Renal cortex interstitium (tissue), 11 donors: Measurements from ENCODE around the gene P2RX6. TPM values are rescaled to one million over a fixed set of nuclear protein-coding genes. Genes with fewer than 3 reads are reported as not detected.
"Not testable (repeated sequence)": the region's sequence is repeated elsewhere in the genome, so short reads cannot be mapped to it uniquely, and the experiment has no call there.

Experiments used
- DNase-seq, 11 donors: peaks; one replicate each; pipeline ENCODE4 v3.0.0-alpha.2; 2013; ENCODE audit warnings: low read depth in 9 of 11, low spot score in 4 of 11; ENCODE audit errors: extremely low read depth in 1 of 11
- polyA plus RNA-seq, 3 donors: library from polyadenylated mRNA; unstranded; fragments of 120-200 nt; gene quantifications; one replicate each; pipeline ENCODE4 v1.2.1, GENCODE V29; 2013; ENCODE audit not compliant: insufficient read length in 3 of 3

Gene P2RX6
- polyA plus RNA-seq, 3 donors: 0.78 to 2.7 (median 1.1) TPM

DNA sequence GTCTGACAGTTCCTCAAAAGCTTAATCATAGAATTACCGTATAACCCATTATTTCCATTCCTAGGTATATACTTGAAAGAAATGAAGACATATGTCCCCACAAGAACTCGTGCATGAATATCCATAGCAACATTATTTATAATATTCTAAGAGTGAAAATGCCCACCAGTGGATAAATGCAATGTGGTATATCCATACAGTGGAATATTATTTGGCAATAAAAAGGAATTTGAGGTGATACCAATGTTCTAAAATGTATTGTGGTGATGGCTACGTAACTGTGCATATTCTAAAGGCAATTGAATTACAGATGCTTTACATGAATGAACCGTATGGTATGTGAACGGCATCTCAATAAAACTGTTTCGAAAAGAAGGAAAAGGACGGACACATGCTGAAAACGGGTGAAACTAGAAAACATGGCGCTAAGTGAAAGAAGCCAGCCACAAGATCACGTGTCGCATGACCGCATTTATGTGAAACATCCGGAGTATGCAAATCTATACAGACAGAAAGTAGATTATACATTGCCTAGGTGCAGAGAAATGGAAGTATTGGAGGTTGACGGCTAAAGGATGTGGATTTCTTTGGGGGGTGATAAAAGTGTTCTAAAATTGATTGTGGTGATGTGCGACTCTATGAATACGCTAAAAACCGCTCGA lies 46.8 kb downstream of the P2RX6 start:
- not testable (repeated sequence) for DNase-seq

- not testable (repeated sequence) for DNase-seq
Measured at GRCh38 chr22:21064425-21064824, 49.5 kb downstream of the P2RX6 start.

GRCh38 chr22:21064917-21065864 lies 50.2 kb downstream of the P2RX6 start:
- no peak for DNase-seq

DNA sequence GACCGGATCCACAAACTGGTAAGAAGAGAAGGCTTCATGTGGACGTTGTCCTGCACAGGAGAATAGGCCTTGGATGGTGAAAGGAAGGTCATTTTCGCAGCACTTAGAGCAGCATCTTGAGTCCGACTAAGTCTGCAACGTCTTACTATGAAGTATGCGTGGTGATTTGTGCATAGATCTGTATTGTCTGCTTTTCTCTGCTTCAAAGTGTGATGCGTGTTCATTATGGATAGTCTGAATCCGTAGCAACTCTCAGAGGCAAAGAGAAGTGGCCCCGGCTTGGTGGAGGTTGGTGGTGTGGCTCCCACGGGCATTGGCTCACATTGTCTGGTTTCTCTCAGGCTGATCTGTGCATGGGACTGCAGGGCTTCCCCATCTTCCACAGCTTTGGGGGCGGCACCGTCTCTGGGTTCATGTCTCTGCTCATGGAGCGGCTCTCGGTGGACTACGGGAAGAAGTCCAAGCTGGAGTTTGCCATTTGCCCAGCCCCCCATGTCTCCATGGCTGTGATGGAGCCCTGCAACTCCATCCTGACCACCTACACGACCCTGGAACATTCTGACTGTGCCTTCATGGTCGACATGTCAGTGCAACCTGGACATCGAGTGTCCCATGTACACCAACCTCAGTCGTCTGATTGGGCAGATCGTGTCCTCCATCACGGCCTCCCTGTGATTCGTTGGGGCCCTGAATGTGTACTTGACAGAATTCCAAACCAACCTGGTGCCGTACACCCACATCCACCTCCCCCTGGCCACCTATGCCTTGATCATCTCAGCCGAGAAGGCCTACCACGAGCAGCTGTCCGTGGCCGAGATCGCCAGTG lies 52.3 kb downstream of the P2RX6 start:
- DNase-seq: no peak

GRCh38 chr22:21067901-21068680 lies 53.1 kb downstream of the P2RX6 start:
- DNase-seq: no peak

GRCh38 chr22:21068681-21069276 lies 53.8 kb downstream of the P2RX6 start:
- DNase-seq: no peak

- DNase-seq: no peak
Measured at GRCh38 chr22:21069375-21069774, 54.4 kb downstream of the P2RX6 start.

- DNase-seq: no peak
Measured at GRCh38 chr22:21070690-21071615, 56.0 kb downstream of the P2RX6 start.

- not testable (repeated sequence) for DNase-seq
Measured at GRCh38 chr22:21071796-21072195, 56.8 kb downstream of the P2RX6 start.

- no peak for DNase-seq
Measured at GRCh38 chr22:21073023-21073422, 58.1 kb downstream of the P2RX6 start.

- no peak for DNase-seq
Measured at GRCh38 chr22:21073482-21073881, 58.5 kb downstream of the P2RX6 start.

DNA sequence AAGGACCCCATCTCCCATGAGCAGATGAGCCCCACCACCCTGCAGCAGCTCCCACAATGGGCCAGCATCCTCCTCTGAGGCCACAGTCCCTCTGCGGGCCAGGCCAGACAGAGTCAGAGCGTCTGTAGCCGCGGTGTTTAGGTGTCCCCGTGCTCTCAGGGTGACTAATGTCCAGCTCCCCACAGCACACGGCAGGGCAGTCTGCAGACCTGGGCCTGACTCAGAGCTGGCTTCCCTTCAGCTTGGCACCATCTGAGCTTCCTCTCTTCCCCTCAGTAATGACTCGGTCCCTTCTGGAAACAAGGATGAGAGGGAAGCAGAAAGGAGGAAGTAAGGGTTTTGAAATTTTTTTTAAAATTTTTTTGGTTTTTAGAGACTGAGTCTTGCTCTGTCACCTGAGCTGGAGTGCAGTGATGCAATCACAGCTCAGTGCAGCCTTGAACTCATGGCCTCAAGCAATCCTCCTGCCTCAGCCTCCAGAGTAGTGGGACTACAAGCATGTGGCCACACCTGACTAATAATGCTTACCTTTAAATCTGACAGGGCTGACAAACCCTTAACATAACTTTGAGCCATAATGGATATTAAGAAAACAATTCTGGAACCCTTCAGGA lies 59.2 kb downstream of the P2RX6 start:
- DNase-seq: no peak

DNA sequence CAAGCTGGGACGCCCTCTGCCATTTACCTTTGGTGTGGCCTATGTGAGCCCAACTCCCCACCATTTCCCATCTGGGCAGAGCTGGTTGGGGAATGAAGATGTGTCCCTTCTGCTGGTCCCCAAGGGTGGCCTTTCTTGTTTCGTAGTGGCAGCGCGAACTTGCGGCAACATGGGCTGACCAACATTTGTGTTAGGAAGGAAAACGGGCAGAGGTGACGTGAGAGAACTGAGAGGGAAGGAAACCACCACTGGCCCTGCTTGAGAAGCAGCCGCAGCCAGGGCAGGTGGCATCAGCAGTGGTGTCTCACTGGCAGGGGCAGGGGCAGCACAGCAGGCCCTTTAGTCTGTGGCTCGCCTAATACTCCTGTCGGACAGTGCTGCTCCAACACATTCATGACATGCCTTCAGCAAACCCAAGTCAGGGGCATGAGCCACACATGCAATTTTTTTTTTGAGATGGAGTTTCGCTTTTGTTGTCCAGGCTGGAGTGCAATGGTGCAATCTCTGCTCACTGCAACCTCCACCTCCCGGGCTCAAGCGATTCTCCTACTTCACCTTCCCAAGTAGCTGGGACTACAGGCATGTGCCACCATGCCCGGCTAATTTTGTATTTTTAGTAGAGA lies 60.7 kb downstream of the P2RX6 start:
- no peak for DNase-seq

DNA sequence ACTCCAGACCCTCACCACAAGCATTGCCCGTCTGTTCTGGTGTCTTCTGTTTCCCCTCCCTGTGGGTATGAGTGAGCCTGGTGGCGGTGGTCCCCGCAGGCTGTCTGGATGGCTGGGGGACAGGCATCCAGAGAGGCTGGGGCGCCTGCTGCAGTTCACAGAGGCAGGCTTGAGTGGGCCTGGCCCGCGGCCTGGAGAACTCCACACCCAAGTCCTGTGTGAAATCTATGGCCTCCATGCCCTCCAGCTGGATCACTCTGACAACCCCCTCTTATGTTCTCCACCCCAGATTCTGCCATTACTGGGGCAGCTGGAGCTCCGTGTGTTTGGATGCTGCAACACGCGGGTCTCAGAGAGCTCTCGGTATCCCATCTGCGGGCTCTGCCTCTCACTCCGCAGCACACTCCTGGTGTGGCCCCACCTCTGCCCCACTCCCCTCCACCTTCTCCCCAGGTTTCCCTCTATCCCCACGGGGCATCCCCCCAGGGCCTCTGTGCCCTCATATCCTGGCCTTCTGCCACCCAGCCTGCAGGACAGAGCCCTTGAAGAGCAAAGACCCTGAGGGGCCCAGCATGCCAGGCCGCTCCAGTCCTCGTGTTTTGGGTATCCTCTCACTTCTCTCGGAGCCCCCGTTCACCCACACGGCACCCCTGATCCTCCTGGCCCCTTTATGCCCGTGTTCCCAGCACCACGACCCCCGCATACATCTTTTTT lies 62.1 kb downstream of the P2RX6 start:
- DNase-seq: no peak
